Stomach (tissue), 9 donors: ENCODE data around the gene DGKQ. TPM values are rescaled to one million over a fixed set of nuclear protein-coding genes. Genes with fewer than 3 reads are reported as not detected.
A peak's percentile ranks its signal among the peaks of the same experiment; 100 is the strongest.

Source experiments
- DNase-seq, 2 donors: peaks; one replicate each; pipeline versions ENCODE4 v3.0.0 to v3.0.0-alpha.2; 2013 to 2019
- H3K27ac ChIP-seq, 5 donors: fragments of 200-600 bp in 4 of 5; sonication (generic) in 4 of 5; one replicate each; pipeline ENCODE4 v1.5.1; 2013 to 2019; ENCODE audit warnings: mild to moderate bottlenecking in 1 of 5, moderate library complexity in 1 of 5
- H3K27me3 ChIP-seq, 3 donors: fragments of 200-600 bp; sonication (generic); one replicate each; pipeline ENCODE4 v1.5.1; 2017 to 2019; ENCODE audit warnings: mixed run types in 1 of 3
- H3K36me3 ChIP-seq, 4 donors: fragments of 200-600 bp; sonication (generic); 1 replicate in 3 of 4; 2 replicates in 1 of 4; pipeline ENCODE4 v1.5.1; 2016 to 2019
- H3K4me1 ChIP-seq, 4 donors: fragments of 200-600 bp; sonication (generic); one replicate each; pipeline ENCODE4 v1.5.1; 2016 to 2019
- H3K4me3 ChIP-seq, 4 donors: fragments of 200-600 bp; sonication (generic) in 3 of 4; one replicate each; pipeline ENCODE4 v1.5.1; 2016 to 2019; ENCODE audit warnings: mild to moderate bottlenecking in 1 of 4
- H3K9me3 ChIP-seq, 4 donors: fragments of 200-600 bp; sonication (generic); one replicate each; pipeline ENCODE4 v1.5.1; 2016 to 2019
- CTCF ChIP-seq, 7 experiments: fragments of 450-650 bp in 4 of 7; fragments of 200-600 bp in 3 of 7; sonication (generic) in 3 of 7; IDR thresholded peaks; one replicate each; pipeline ENCODE4 v1.5.1; 2016 to 2019; ENCODE audit warnings: antibody characterized with exemption in 7 of 7, control low read depth in 2 of 7, mild to moderate bottlenecking in 1 of 7
- EP300 ChIP-seq: sonication (generic); formaldehyde crosslinking; IDR thresholded peaks from one replicate; pipeline ENCODE4 v1.6.1; 2017; ENCODE audit warnings: antibody characterized with exemption
- POLR2A ChIP-seq, 4 donors: fragments of 450-650 bp; IDR thresholded peaks; one replicate each; pipeline ENCODE4 v1.6.1; 2016; ENCODE audit warnings: antibody characterized with exemption in 4 of 4, control low read depth in 2 of 4, mild to moderate bottlenecking in 1 of 4, moderate library complexity in 1 of 4
- POLR2AphosphoS5 ChIP-seq, 3 donors: sonication (generic); formaldehyde crosslinking; IDR thresholded peaks; one replicate each; pipeline ENCODE4 v1.6.1; 2016; ENCODE audit warnings: antibody characterized with exemption in 3 of 3
- WGBS, 5 donors: extraction: QIAGEN DNeasy Blood & Tissue Kit in 3 of 5; methylation state at CpG; one replicate each; pipeline versions ENCODE4 v1.1.5 to v1.1.7; 2013 to 2018; 5-methylcytosine and 5-hydroxymethylcytosine counted together
- intact Hi-C: fragments of 100-400 bp; cut with DNase I; formaldehyde crosslinking; loops from one replicate; pipeline ENCODE4 v1.15.1; 2023; ENCODE audit warnings: low total_unique reads
- polyA plus RNA-seq, 3 donors: library from polyadenylated mRNA; stranded (reverse); fragments of 200-250 nt; gene quantifications; one replicate each; pipeline ENCODE4 v1.2.3, GENCODE V29; 2013
- total RNA-seq, 5 donors: library from RNA; depleted of rRNA; stranded (reverse); fragments of >200 nt; gene quantifications; one replicate each; pipeline versions ENCODE4 v1.1.0 to v1.2.3, GENCODE V29; 2014 to 2016
- donor health status: healthy with polysubstance abuse.
- donor health status: Bipolar disorder and iron deficiency.
- donor health status: healthy.

DGKQ gene
- total and polyA plus RNA-seq, 8 donors = 3.8 to 176 (median 7.3) TPM

DNA sequence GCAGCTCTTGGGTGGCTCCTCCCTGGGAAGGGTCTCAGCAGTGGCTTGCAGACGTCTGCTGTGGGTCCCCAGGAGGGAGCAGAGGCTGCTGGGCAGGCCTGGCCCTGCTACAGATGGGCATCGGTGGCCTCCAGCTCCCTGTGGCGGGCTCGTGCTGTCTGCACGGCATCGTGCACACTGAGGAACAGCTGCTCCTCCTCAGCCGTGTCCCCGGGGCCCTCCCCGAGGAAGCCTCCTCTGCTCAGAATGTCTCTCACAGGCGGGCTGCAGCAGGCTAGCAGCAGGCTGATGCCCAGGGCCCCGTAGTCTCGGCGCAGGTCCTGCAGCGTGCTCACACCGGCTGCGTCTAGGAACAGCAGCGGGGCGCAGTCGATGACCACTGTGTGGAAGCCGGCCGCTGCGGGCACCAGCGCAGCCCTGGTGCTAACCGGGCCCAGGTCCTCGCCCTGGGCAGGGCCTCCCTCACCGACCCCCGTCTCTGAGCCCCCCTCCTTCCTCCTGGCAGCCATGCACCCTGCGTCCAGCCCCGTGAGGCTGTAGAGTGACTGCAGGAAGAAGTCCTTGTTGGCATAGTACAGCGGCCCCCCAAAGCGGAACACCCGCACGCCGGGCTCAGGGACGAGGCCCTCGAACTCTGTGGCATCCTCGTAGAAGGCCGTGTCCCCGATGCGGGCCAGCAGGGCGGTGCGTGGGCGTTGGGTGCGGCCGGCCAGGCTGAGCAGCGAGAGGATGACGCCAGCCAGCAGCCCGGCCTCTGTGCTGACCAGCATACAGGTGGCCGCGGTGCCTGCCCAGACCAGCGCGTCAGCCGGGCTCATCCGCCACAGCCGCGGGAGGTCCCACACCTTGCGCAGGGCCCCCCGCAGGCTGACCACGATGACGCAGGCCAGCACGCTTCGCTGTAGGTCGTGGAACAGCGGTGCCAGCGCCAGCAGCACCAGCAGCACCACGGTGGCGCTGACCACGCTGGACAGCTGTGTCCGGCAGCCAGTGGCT is 15.7 kb upstream of the DGKQ start:
- no peak overlapping the region for H3K27ac ChIP-seq
- DNase-seq = no peak
- peaks cover 0 to 33% (median 21%) of the 10 kb centered on the region in 4 donors for H3K36me3 ChIP-seq
- no peak overlapping the region for H3K4me3 ChIP-seq
- 90 to 93% (median 91%) methylated on average over 37 to 69 of the region's 69 CpGs for WGBS, 5 donors
- peaks cover 48 to 70% (median 66%) of the 10 kb centered on the region in 4 donors for H3K4me1 ChIP-seq
- intact Hi-C loops = no loop called here
- H3K9me3 ChIP-seq = no peaks in the 10 kb centered on the region
- no peaks in the 10 kb centered on the region for H3K27me3 ChIP-seq
- no peak for TF ChIP-seq EP300
- TF ChIP-seq POLR2A (IDR thresholded peaks at IDR 0.05) = no peak
- no peak for TF ChIP-seq CTCF (IDR thresholded peaks at IDR 0.05)
- no peak for TF ChIP-seq POLR2AphosphoS5 (IDR thresholded peaks at IDR 0.05)

GRCh38 chr4:987624-988513 is 14.5 kb upstream of the DGKQ start:
- 46 to 65% (median 58%) methylated on average over 10 to 37 of the region's 37 CpGs for WGBS, 5 donors
- no peaks in the 10 kb centered on the region for H3K27me3 ChIP-seq
- H3K36me3 ChIP-seq = peaks cover 0 to 33% (median 21%) of the 10 kb centered on the region in 4 donors
- H3K9me3 ChIP-seq = no peaks in the 10 kb centered on the region
- H3K4me3 ChIP-seq = peak overlapping the region; percentile 65 to 96 (median 82)
- peak in 1 of 3 donors; percentile 2 for TF ChIP-seq POLR2AphosphoS5 (IDR thresholded peaks at IDR 0.05)
- TF ChIP-seq CTCF (IDR thresholded peaks at IDR 0.05) = no peak
- H3K4me1 ChIP-seq = peaks cover 41 to 63% (median 55%) of the 10 kb centered on the region in 4 donors
- DNase-seq = no peak
- peak overlapping the region; percentile 72 to 89 (median 75) for H3K27ac ChIP-seq
- intact Hi-C loops = no loop called here

- 0 to 1% (median 1%) methylated on average over 16 to 69 of the region's 69 CpGs for WGBS, 5 donors
- TF ChIP-seq POLR2AphosphoS5 (IDR thresholded peaks at IDR 0.05) (peak in 2 of 3 donors; percentile 7 to 51), EP300 (no peak), CTCF (IDR thresholded peaks at IDR 0.05) (peak in 3 of 7 experiments; percentile 4 to 43 (median 37)), POLR2A (IDR thresholded peaks at IDR 0.05) (no peak)
- DNase-seq = peak; percentile 83 to 93
- intact Hi-C loops = no loop called here
- Histone ChIP-seq H3K9me3 (no peaks in the 10 kb centered on the region), H3K27me3 (no peaks in the 10 kb centered on the region), H3K27ac (peak within 1 kb of the TSS; percentile 72 to 89 (median 75)), H3K4me3 (peak within 1 kb of the TSS; percentile 65 to 96 (median 82)), H3K4me1 (peaks cover 37 to 55% (median 48%) of the 10 kb centered on the region in 4 donors), H3K36me3 (peaks cover 0 to 33% (median 21%) of the 10 kb centered on the region in 4 donors)
Observed at GRCh38 chr4:986879-987623, 13.7 kb upstream of the DGKQ start, which contains the start of gene IDUA. Gene IDUA, plus strand, starts transcription at chr4:987044. Its CDS starts 41 bp downstream, at chr4:987085.
